Measurements from ENCODE around the gene ABCC11.

- TF ChIP-seq CTCF (IDR thresholded peaks at IDR 0.05; ENCODE audit: borderline replicate concordance, extremely low read depth, low read length, poor library complexity, severe bottlenecking) (no peak), EZH2 (IDR thresholded peaks at IDR 0.05; ENCODE audit: borderline replicate concordance, low read depth, low read length, severe bottlenecking) (no peak)
Observed at GRCh38 chr16:48129926-48130325, 117.4 kb downstream of the ABCC11 start.
